Measurements from ENCODE around the gene COPE.

The COPE gene

GRCh38 chr19:18942692-18943091 lies 23.5 kb upstream of the COPE start:
- POLR2A ChIA-PET = no interaction called here

GRCh38 chr19:18941628-18942354 lies 22.6 kb upstream of the COPE start:
- ChIA-PET CTCF (no interaction called here), POLR2A (no interaction called here)
- DNase-seq (ENCODE audit: extremely low spot score) = no peak
- TF ChIP-seq ZNF384 (IDR thresholded peaks at IDR 0.05) (no peak), SP1 (IDR thresholded peaks at IDR 0.05) (no peak), NFRKB (IDR thresholded peaks at IDR 0.05) (no peak), TARDBP (IDR thresholded peaks at IDR 0.05) (no peak), SUZ12 (IDR thresholded peaks at IDR 0.05) (no peak)

More at GRCh38 chr19:18942692-18943091, 23.5 kb upstream of the COPE start:
- no peak for DNase-seq (ENCODE audit: extremely low spot score)
- no peak for TF ChIP-seq SP1 (IDR thresholded peaks at IDR 0.05)
- no peak for TF ChIP-seq HDGF (IDR thresholded peaks at IDR 0.05; ENCODE audit: borderline replicate concordance)
- no peak for TF ChIP-seq FOXM1 (IDR thresholded peaks at IDR 0.05; ENCODE audit: borderline replicate concordance)
- TF ChIP-seq NFRKB (IDR thresholded peaks at IDR 0.05) = no peak
- no peak for TF ChIP-seq CTBP1 (IDR thresholded peaks at IDR 0.05; ENCODE audit: borderline replicate concordance)
- TF ChIP-seq ZNF384 (IDR thresholded peaks at IDR 0.05) = no peak
- no peak for TF ChIP-seq ARNT (IDR thresholded peaks at IDR 0.05)
- no peak for TF ChIP-seq FOXA1 (IDR thresholded peaks at IDR 0.05)
- no peak for TF ChIP-seq SUZ12 (IDR thresholded peaks at IDR 0.05)
- TF ChIP-seq LEF1 (IDR thresholded peaks at IDR 0.05; ENCODE audit: borderline replicate concordance) = no peak
- TF ChIP-seq L3MBTL2 (conservative IDR thresholded peaks at IDR 0.05) = no peak
- TF ChIP-seq ELF4 (IDR thresholded peaks at IDR 0.05) = no peak
- no peak for TF ChIP-seq BHLHE40 (IDR thresholded peaks at IDR 0.05; ENCODE audit: borderline replicate concordance)
- no peak for TF ChIP-seq TARDBP (IDR thresholded peaks at IDR 0.05)
- TF ChIP-seq, protein P1, sequence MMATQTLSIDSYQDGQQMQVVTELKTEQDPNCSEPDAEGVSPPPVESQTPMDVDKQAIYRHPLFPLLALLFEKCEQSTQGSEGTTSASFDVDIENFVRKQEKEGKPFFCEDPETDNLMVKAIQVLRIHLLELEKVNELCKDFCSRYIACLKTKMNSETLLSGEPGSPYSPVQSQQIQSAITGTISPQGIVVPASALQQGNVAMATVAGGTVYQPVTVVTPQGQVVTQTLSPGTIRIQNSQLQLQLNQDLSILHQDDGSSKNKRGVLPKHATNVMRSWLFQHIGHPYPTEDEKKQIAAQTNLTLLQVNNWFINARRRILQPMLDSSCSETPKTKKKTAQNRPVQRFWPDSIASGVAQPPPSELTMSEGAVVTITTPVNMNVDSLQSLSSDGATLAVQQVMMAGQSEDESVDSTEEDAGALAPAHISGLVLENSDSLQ (IDR thresholded peaks at IDR 0.05) = no peak
- no peak for TF ChIP-seq FOXK2 (IDR thresholded peaks at IDR 0.05)
- CTCF ChIA-PET = interaction anchor here (0.7 kb wide), 1 partner anchor 8 kb away, joined by 3 read pairs; no protein-coding TSS in a partner anchor

DNA sequence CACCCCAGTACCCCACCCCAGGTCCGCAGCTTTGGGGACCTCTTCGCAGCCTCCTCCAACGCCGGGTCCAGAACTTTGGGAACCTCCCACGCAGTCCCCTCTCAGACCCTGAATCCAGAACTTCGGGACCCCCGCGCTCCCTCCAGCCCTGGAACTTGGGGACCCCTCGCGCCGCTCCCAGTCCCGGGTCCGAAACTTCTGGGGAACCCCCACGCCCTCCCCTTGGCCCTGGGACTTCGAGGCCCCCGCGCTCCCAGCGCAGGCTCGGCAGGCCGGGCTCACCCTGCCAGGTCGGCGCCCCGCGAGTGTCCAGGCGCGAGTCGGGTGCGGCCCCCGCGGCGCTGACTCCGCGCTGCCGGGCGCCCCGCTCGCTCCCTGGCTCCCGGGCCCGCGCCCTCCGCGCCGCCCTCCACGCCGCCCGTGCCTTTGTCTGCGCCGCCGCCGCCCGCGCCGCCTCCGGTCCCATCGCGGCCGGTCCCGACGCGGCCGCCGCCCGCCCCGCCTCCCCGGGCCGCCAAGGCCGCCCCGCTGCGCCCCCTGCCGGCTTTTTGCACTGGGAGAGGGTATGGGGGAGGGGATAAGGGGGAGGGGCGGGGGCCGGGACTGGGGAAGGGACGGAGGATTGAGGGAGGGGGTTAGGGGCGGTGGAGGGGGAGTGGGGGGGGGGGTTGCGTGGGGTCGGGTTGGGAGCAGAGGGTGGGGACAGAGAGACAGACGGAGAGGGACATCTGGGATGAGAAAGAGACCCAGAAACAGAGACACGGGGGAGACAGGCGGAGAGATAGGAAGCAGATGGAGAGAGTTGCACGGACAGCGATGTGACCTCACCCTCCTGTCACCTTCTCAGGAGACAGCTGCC lies 21.8 kb upstream of the COPE start, which contains the start of gene HOMER3:
HOMER3 (minus strand) TSS at position 449 of the 859 bp plus-strand sequence. CDS start 2,235 bp downstream, outside the sequence.
- CTCF ChIA-PET = no interaction called here
- DNase-seq (ENCODE audit: extremely low spot score) = peak; percentile 83
- POLR2A ChIA-PET = no interaction called here
- peak; percentile 39; the same call in 1 of the 2 replicates for TF ChIP-seq L3MBTL2 (conservative IDR thresholded peaks at IDR 0.05)
- no peak for TF ChIP-seq ZNF384 (IDR thresholded peaks at IDR 0.05)

GRCh38 chr19:18939922-18940768 lies 21.0 kb upstream of the COPE start:
- no peak for DNase-seq (ENCODE audit: extremely low spot score)
- ChIA-PET POLR2A (interaction anchor here (1.1 to 1.3 kb wide), 2 partner anchors 21 to 45 kb away, joined by 3 to 8 read pairs; partner anchors contain the start of genes COPE and DDX49), CTCF (no interaction called here)
- TF ChIP-seq, protein P1 (IDR thresholded peaks at IDR 0.05) = no peak
- TF ChIP-seq CTBP1 (IDR thresholded peaks at IDR 0.05; ENCODE audit: borderline replicate concordance) (no peak), ARNT (IDR thresholded peaks at IDR 0.05) (no peak), FOXM1 (IDR thresholded peaks at IDR 0.05; ENCODE audit: borderline replicate concordance) (no peak), FOXK2 (IDR thresholded peaks at IDR 0.05) (no peak), SP1 (IDR thresholded peaks at IDR 0.05) (no peak), LEF1 (IDR thresholded peaks at IDR 0.05; ENCODE audit: borderline replicate concordance) (no peak), FOXA1 (IDR thresholded peaks at IDR 0.05) (no peak), BHLHE40 (IDR thresholded peaks at IDR 0.05; ENCODE audit: borderline replicate concordance) (no peak), L3MBTL2 (conservative IDR thresholded peaks at IDR 0.05) (no peak), ELF4 (IDR thresholded peaks at IDR 0.05) (no peak), SUZ12 (IDR thresholded peaks at IDR 0.05) (no peak)

- TF ChIP-seq BHLHE40 (IDR thresholded peaks at IDR 0.05; ENCODE audit: borderline replicate concordance) (no peak), ZNF384 (IDR thresholded peaks at IDR 0.05) (no peak), FOXK2 (IDR thresholded peaks at IDR 0.05) (no peak), TARDBP (IDR thresholded peaks at IDR 0.05) (no peak), FOXM1 (IDR thresholded peaks at IDR 0.05; ENCODE audit: borderline replicate concordance) (no peak), ARNT (IDR thresholded peaks at IDR 0.05) (no peak), HDGF (IDR thresholded peaks at IDR 0.05; ENCODE audit: borderline replicate concordance) (no peak), SP1 (IDR thresholded peaks at IDR 0.05) (no peak), FOXA1 (IDR thresholded peaks at IDR 0.05) (no peak), NFRKB (IDR thresholded peaks at IDR 0.05) (no peak)
- TF ChIP-seq, protein P1 (IDR thresholded peaks at IDR 0.05) = no peak
- ChIA-PET POLR2A (interaction anchor here (1.1 to 1.3 kb wide), 2 partner anchors 20 to 44 kb away, joined by 3 to 8 read pairs; partner anchors contain the start of genes COPE and DDX49), CTCF (no interaction called here)
- DNase-seq (ENCODE audit: extremely low spot score) = no peak
Measured at GRCh38 chr19:18939163-18939562, 20.0 kb upstream of the COPE start.
